ENCODE measurements around the gene PCCA. TPM values are rescaled to one million over a fixed set of nuclear protein-coding genes. Genes with fewer than 3 reads are reported as not detected.

The PCCA gene
- total RNA-seq, 1 donor from 2014 or later, result 15.3 TPM

DNA sequence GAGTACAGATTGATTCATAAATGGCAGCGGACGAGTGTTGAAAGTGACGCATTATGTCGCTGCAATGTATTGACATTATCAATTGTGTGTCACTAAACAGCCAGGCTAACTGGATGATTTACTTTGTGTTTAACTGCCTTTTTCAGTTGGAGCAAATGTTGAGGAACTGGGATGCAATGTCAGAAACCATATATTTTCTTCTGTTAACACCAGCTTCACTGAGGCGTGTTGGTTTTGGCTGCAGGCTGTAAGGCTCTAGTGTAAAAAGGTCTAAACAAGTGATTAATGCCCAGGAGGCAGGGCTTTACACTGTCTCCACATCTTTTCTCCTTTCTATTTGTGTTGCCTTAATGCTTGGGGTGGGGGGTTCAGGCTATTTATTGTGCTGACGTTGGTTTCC is 419.6 kb downstream of the PCCA start:
- no peak for DNase-seq
- H3K27ac Mint-ChIP-seq, result no peak overlapping the region
- no peaks in the 10 kb centered on the region for H3K9me3 Mint-ChIP-seq
- peaks cover 11% of the 10 kb centered on the region for H3K4me1 Mint-ChIP-seq
- no peak overlapping the region for H3K4me3 Mint-ChIP-seq
- no peaks in the 10 kb centered on the region for H3K36me3 Mint-ChIP-seq (ENCODE audit: low read depth)
- peaks cover 3% of the 10 kb centered on the region for H3K27me3 Mint-ChIP-seq
- TF ChIP-seq CTCF (IDR thresholded peaks at IDR 0.05), result no peak
- POLR2A ChIA-PET, result no interaction called here
- ATAC-seq (ENCODE audit: low read depth), result no peak
- intact Hi-C loops (cut with micrococcal nuclease), result no loop called here
- CTCF ChIA-PET, result interaction anchor here (0.7 kb wide), 1 partner anchor 276 kb away, joined by 3 read pairs; no protein-coding TSS in a partner anchor

GRCh38 chr13:100508996-100509395 is 420.1 kb downstream of the PCCA start:
- H3K4me3 Mint-ChIP-seq, result no peak overlapping the region
- CTCF ChIA-PET, result interaction anchor here (0.7 kb wide), 1 partner anchor 276 kb away, joined by 3 read pairs; no protein-coding TSS in a partner anchor
- no peak overlapping the region for H3K27ac Mint-ChIP-seq
- POLR2A ChIA-PET, result no interaction called here
- H3K27me3 Mint-ChIP-seq, result peaks cover 3% of the 10 kb centered on the region
- no peaks in the 10 kb centered on the region for H3K36me3 Mint-ChIP-seq (ENCODE audit: low read depth)
- no peaks in the 10 kb centered on the region for H3K9me3 Mint-ChIP-seq
- no peak for DNase-seq
- peaks cover 11% of the 10 kb centered on the region for H3K4me1 Mint-ChIP-seq
- TF ChIP-seq CTCF (IDR thresholded peaks at IDR 0.05), result no peak
- intact Hi-C loops (cut with micrococcal nuclease), result no loop called here
- no peak for ATAC-seq (ENCODE audit: low read depth)

DNA sequence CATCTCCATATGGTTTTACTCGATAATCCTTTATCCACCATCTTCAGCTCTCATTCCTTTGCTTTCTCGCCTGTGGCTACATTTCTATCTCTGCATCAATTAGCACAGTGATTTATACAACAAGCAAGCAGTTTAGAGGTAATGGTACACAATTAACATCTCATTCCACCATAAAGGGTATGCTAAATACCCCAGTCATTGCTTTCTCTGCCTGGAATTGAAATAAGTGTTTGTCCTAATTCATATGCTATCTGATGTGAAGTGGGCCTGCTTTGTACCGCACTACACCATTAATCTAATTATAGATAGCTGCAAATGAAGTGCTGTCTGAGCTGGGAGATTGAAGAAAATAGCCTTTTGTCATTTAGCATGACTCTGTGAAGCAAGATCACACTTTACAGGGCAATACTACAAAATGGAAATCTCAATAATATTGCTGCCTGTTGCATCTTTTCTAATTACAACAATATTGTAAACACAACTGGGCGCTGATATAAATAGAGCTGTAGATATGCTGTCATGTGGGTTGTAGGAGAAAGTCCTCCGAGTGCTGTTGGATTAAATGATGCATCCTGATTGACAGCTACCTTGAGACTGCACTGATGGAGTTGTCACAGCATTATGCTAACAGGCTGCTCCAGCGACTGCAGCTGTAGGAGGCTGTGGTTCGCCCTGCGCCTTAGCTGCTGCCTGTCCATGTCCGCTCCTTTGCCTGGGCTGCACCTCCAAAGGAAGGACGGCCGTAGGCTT is 421.5 kb downstream of the PCCA start:
- no peak overlapping the region for H3K4me3 Mint-ChIP-seq
- H3K9me3 Mint-ChIP-seq, result no peaks in the 10 kb centered on the region
- H3K36me3 Mint-ChIP-seq (ENCODE audit: low read depth), result no peaks in the 10 kb centered on the region
- CTCF ChIA-PET, result no interaction called here
- ATAC-seq (ENCODE audit: low read depth) (no peak), DNase-seq (no peak)
- POLR2A ChIA-PET, result no interaction called here
- no peaks in the 10 kb centered on the region for H3K27me3 Mint-ChIP-seq
- no peak for TF ChIP-seq CTCF (IDR thresholded peaks at IDR 0.05)
- intact Hi-C loops (cut with micrococcal nuclease), result loop anchor here (10.0 kb wide), 1 partner anchor 426 kb away; the partner anchor contains the start of gene PCCA
- H3K27ac Mint-ChIP-seq, result no peak overlapping the region
- peaks cover 13% of the 10 kb centered on the region for H3K4me1 Mint-ChIP-seq

DNA sequence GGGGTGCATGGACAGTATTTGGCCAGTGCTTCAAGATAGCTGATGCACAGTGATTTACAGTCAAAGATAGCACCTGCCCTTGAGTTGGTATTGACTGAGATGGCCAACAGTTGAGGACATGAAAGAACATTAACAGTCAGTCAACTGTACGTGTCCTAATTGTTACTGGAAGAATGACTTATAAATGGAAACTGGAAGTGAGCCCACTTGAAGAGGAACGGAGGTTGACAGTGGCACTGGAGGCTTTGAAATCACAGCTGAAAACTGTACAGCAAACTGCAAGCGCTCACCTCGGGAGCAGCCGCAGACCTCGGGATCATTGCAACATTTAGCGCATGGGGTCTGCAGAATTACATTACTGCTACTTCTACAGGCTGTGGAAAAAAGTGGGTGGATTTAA is 422.6 kb downstream of the PCCA start:
- Mint-ChIP-seq H3K9me3 (no peaks in the 10 kb centered on the region), H3K4me1 (peaks cover 7% of the 10 kb centered on the region), H3K36me3 (ENCODE audit: low read depth) (no peaks in the 10 kb centered on the region), H3K27ac (no peak overlapping the region), H3K27me3 (no peaks in the 10 kb centered on the region), H3K4me3 (no peak overlapping the region)
- ATAC-seq (ENCODE audit: low read depth), result no peak
- intact Hi-C loops (cut with micrococcal nuclease), result loop anchor here (10.0 kb wide), 1 partner anchor 427 kb away; the partner anchor contains the start of gene PCCA
- DNase-seq, result no peak
- ChIA-PET CTCF (no interaction called here), POLR2A (no interaction called here)
- no peak for TF ChIP-seq CTCF (IDR thresholded peaks at IDR 0.05)

GRCh38 chr13:100512422-100512821 is 423.5 kb downstream of the PCCA start:
- no peak for ATAC-seq (ENCODE audit: low read depth)
- TF ChIP-seq CTCF (IDR thresholded peaks at IDR 0.05), result no peak
- Mint-ChIP-seq H3K27ac (no peak overlapping the region), H3K27me3 (no peaks in the 10 kb centered on the region), H3K4me1 (peaks cover 2% of the 10 kb centered on the region), H3K36me3 (ENCODE audit: low read depth) (no peaks in the 10 kb centered on the region), H3K4me3 (no peak overlapping the region), H3K9me3 (no peaks in the 10 kb centered on the region)
- no peak for DNase-seq
- ChIA-PET POLR2A (no interaction called here), CTCF (interaction anchor here (3.8 kb wide), 1 partner anchor 856 kb away, joined by 69 read pairs; no protein-coding TSS in a partner anchor)
- intact Hi-C loops (cut with micrococcal nuclease), result loop anchor here (10.0 kb wide), 1 partner anchor 428 kb away; the partner anchor contains the start of gene PCCA
